BLaER1 treated with 17β-estradiol and CSF1 and Interleukin-3, amounts not matched to agents 10 nM and 100 nM (cell line): ENCODE results near the gene GAK.

Experiments used
- H3K27ac ChIP-seq, 11 experiments: shearing (Covaris generic); formaldehyde crosslinking; 2 replicates each; pipeline ENCODE4 v1.8.1; 2022
- H3K27me3 ChIP-seq, 11 experiments: shearing (Covaris generic); formaldehyde crosslinking; 2 replicates each; pipeline ENCODE4 v1.8.1; 2022
- H3K36me3 ChIP-seq, 11 experiments: shearing (Covaris generic); formaldehyde crosslinking; 2 replicates each; pipeline ENCODE4 v1.8.1; 2022
- H3K4me1 ChIP-seq, 10 experiments: shearing (Covaris generic); formaldehyde crosslinking; 2 replicates each; pipeline ENCODE4 v1.8.1; 2022
- H3K4me2 ChIP-seq, 11 experiments: shearing (Covaris generic); formaldehyde crosslinking; 2 replicates each; pipeline ENCODE4 v1.8.1; 2022
- H3K4me3 ChIP-seq, 10 experiments: shearing (Covaris generic); formaldehyde crosslinking; 2 replicates each; pipeline ENCODE4 v1.8.1; 2022
- H3K9ac ChIP-seq, 11 experiments: shearing (Covaris generic); formaldehyde crosslinking; 2 replicates each; pipeline ENCODE4 v1.8.1; 2022
- H3K9me3 ChIP-seq, 11 experiments: shearing (Covaris generic); formaldehyde crosslinking; replicated peaks in 1 of 11; 2 replicates each; pipeline ENCODE4 v1.8.1; 2022
- H4K20me1 ChIP-seq, 11 experiments: shearing (Covaris generic); formaldehyde crosslinking; 2 replicates each; pipeline ENCODE4 v1.8.1; 2022
- Cebpa-rat ChIP-seq, 11 experiments: shearing (Covaris generic); IDR thresholded peaks; 2 replicates each; pipeline ENCODE4 v1.8.1; 2022

GAK gene

DNA sequence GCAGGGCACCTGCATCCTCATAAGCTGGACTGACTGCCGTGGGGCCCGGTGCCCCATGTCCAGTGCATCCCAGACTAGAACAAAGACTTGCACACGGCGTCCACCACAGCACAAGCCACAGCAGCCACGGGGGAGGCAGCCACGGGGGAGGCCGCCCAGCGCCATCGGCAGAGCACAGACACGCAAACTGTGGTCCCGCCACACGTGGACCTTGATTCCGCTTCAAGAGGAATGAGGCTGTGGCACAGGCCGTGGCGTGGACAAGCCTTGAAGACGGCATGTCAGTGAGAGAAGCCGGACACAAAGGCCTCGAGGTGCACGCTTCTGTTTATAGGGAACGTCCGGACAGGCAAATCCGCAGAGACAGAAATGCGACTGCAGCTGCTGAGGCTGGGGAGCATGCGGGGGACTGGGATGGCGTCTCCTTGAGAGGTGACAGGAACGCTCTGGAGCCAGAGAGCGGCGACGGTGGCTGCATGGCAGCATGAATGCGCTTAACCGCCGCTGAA, 96.1 kb downstream of the GAK start:
- peaks cover 0 to 7% (median 0%) of the 10 kb centered on the region in 11 experiments; a peak in 1 of 22 replicates for H3K27me3 ChIP-seq
- peaks cover 30 to 48% (median 39%) of the 10 kb centered on the region in 11 experiments for H3K9me3 ChIP-seq
- no peak overlapping the region for H3K27ac ChIP-seq
- no peak overlapping the region for H3K4me3 ChIP-seq
- H4K20me1 ChIP-seq: peaks cover 0 to 33% (median 0%) of the 10 kb centered on the region in 11 experiments; a peak in 6 of 22 replicates
- no peak overlapping the region for H3K4me2 ChIP-seq
- TF ChIP-seq Cebpa-rat (IDR thresholded peaks at IDR 0.05): no peak
- H3K36me3 ChIP-seq: peaks cover 0 to 14% (median 6%) of the 10 kb centered on the region in 11 experiments; a peak in 10 of 22 replicates
- no peak overlapping the region for H3K9ac ChIP-seq
- peaks cover 27 to 44% (median 41%) of the 10 kb centered on the region in 10 experiments for H3K4me1 ChIP-seq

DNA sequence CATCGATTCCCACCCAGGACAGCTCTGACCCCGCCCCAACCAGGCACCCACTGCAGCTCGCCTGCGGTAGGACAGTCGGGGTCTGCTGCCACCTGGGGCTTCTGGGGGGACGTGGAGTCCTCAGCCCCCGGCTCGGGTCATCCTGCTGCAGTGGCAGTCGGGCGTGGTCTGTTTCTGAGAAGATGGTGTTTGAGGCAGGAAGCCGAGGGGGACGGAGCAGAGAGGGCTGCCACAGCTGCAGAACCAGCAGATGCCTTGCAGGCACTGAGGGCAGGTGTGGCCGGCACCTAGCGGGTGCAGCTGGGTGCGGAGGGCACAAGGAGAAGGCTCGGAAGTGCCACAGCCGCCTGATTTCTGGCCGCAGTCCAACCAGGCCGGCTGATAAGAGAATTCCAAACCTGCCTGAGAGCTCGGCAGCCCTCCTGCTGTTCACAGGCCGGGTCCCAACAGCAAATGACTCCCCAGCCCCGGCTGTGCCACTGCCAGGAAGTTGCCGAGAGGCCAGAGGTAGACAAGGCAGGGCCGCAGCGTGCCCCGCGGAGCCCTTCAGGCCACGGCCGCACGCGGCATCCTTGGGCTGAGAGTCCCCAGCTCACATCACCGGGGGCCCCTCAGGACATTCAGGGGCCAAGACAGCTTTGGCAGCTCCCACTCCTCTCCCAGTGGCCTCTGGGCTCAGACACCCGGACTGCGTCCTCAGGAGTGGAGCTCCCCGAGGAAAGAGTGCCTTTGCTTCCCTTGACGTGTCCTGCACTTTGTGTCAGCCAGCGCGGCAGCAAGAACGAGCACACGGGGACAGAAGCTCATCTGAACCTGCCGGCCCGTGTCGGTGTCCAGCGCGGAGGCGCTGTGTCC, 96.7 kb downstream of the GAK start:
- Histone ChIP-seq H3K27ac (peak overlapping the region in 1 of 11 experiments; percentile 13; a peak in 1 of 22 replicates), H4K20me1 (peaks cover 0 to 33% (median 0%) of the 10 kb centered on the region in 11 experiments; a peak in 6 of 22 replicates), H3K4me3 (no peak overlapping the region), H3K27me3 (peaks cover 0 to 14% (median under 1%) of the 10 kb centered on the region in 11 experiments; a peak in 10 of 22 replicates), H3K9me3 (peaks cover 30 to 48% (median 39%) of the 10 kb centered on the region in 11 experiments), H3K4me1 (peaks cover 33 to 51% (median 47%) of the 10 kb centered on the region in 10 experiments), H3K36me3 (peaks cover 0 to 14% (median 6%) of the 10 kb centered on the region in 11 experiments; a peak in 10 of 22 replicates), H3K9ac (no peak overlapping the region), H3K4me2 (peak overlapping the region in 10 of 11 experiments; percentile 53 to 88 (median 82); a peak in 16 of 22 replicates)
- no peak for TF ChIP-seq Cebpa-rat (IDR thresholded peaks at IDR 0.05)

DNA sequence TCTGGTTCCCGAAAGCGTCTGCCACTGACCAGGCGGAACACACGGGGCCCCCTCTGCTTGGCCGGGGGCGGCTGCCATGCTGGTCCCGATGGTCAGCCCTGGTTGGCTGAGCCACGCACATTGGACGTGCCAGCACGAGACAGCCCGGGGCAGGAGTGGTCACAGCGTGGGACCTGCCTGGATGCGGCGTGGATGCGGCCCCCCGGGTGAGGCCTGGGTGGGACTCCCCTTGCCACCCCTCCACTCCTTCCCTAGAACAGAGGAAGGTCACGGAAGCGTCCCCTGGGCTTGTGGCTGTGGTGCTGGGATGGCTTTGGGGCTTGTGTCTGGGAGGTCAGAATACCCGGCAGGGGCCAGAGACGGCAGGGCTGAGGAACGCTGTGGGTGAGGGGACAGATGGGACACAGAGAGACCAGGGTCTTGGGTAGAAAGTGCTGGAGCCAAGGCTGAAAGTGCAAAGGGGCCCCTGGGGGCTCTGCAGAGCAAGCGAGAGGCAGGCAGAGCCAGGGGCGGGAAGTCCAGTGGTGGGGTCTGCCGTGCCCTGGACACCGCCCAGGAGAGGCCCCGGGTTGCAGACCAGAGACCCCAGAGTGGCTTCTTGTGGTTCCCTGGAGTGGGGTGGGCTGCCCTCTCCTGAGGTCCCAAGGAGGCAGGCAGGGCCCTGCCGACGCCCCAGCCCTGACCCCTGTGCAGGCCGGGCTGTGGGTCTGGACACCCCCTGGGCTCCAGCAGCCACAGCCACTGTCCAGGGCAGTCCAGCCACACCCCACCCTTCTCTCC, 97.6 kb downstream of the GAK start:
- H3K9ac ChIP-seq: peak overlapping the region in 1 of 11 experiments; percentile 15; a peak in 1 of 22 replicates
- H3K4me1 ChIP-seq: peaks cover 41 to 59% (median 56%) of the 10 kb centered on the region in 10 experiments
- H3K4me3 ChIP-seq: no peak overlapping the region
- H4K20me1 ChIP-seq: peaks cover 0 to 39% (median 0%) of the 10 kb centered on the region in 11 experiments; a peak in 7 of 22 replicates
- peaks cover 29 to 47% (median 38%) of the 10 kb centered on the region in 11 experiments for H3K9me3 ChIP-seq
- H3K4me2 ChIP-seq: peak overlapping the region; percentile 23 to 88 (median 81); a peak in 19 of 22 replicates
- no peak for TF ChIP-seq Cebpa-rat (IDR thresholded peaks at IDR 0.05)
- peak overlapping the region in 1 of 11 experiments; percentile 44; a peak in 1 of 22 replicates for H3K27ac ChIP-seq
- peaks cover 0 to 22% (median 9%) of the 10 kb centered on the region in 11 experiments; a peak in 17 of 22 replicates for H3K27me3 ChIP-seq
- H3K36me3 ChIP-seq: peaks cover 0 to 14% (median 6%) of the 10 kb centered on the region in 11 experiments; a peak in 10 of 22 replicates

DNA sequence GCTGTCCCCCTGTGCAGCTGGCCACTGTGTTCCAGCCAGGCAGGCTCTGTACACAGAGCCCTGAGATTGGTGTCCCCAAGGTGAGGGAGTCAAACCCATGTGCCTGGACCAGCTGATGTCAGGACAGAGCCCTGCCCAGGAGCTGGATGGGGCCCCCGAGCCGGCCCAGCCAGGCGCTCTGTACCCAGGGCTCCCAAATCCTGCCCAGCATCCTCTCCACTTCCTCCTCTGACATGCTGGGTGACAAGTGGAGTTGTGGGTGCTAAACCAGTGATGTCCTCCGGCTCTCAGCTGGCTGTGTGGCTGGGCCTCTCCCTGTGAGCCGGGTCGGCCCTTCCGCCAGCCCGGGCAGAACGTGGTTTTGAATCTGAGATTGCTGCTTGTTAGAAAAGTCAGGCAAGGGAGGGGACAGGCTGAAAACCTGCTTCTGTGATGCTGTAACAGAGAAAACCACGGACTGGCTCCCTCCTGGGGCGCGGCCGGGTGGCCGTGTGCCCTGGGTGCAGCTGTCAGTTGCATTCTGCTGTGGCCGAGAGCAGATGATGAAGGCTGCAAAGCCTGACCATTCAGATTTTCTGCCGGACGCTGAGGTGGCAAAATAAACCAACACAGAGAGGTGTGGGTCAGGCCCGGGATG, 98.3 kb downstream of the GAK start:
- H4K20me1 ChIP-seq: peaks cover 0 to 46% (median 4%) of the 10 kb centered on the region in 11 experiments; a peak in 10 of 22 replicates
- TF ChIP-seq Cebpa-rat (IDR thresholded peaks at IDR 0.05): no peak
- peak overlapping the region in 1 of 11 experiments; percentile 15; a peak in 1 of 22 replicates for H3K9ac ChIP-seq
- H3K36me3 ChIP-seq: peaks cover 0 to 14% (median 6%) of the 10 kb centered on the region in 11 experiments; a peak in 9 of 22 replicates
- peaks cover 5 to 29% (median 16%) of the 10 kb centered on the region in 11 experiments for H3K27me3 ChIP-seq
- H3K9me3 ChIP-seq: peaks cover 23 to 40% (median 31%) of the 10 kb centered on the region in 11 experiments
- no peak overlapping the region for H3K4me3 ChIP-seq
- H3K27ac ChIP-seq: peak overlapping the region in 6 of 11 experiments; percentile 23 to 62 (median 42); a peak in 9 of 22 replicates
- H3K4me2 ChIP-seq: peak overlapping the region; percentile 23 to 88 (median 81); a peak in 20 of 22 replicates
- peaks cover 45 to 65% (median 61%) of the 10 kb centered on the region in 10 experiments for H3K4me1 ChIP-seq

DNA sequence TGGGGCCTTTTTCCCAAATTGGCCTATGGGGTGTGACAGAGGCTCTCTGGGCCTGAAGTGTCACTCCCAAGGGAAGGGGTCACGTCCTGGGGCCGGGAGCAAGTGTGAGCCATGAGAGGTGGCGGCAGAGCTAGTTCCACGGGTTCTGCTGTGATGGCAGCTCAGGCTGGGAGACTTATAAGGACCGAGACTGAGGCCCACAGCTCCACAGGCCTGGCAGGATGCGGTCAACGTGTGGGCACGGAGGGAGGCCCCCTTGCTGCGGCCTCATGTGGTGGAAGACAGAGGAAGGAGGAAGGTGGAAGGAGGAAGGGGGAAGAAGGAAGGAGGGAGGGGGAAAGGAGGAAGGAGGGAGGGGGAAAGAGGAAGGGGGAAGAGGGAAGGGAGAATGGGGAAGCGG, 99.0 kb downstream of the GAK start:
- peaks cover 12 to 36% (median 23%) of the 10 kb centered on the region in 11 experiments for H3K27me3 ChIP-seq
- peaks cover 45 to 66% (median 61%) of the 10 kb centered on the region in 10 experiments for H3K4me1 ChIP-seq
- peaks cover 17 to 33% (median 25%) of the 10 kb centered on the region in 11 experiments for H3K9me3 ChIP-seq
- H3K36me3 ChIP-seq: peaks cover 0 to 11% (median 5%) of the 10 kb centered on the region in 11 experiments; a peak in 8 of 22 replicates
- peak overlapping the region in 10 of 11 experiments; percentile 23 to 68 (median 52); a peak in 16 of 22 replicates for H3K27ac ChIP-seq
- H3K4me3 ChIP-seq: no peak overlapping the region
- H3K9ac ChIP-seq: peak overlapping the region in 7 of 11 experiments; percentile 7 to 57 (median 42); a peak in 9 of 22 replicates
- no peak for TF ChIP-seq Cebpa-rat (IDR thresholded peaks at IDR 0.05)
- peak overlapping the region; percentile 53 to 88 (median 83) for H3K4me2 ChIP-seq
- H4K20me1 ChIP-seq: peaks cover 0 to 53% (median 6%) of the 10 kb centered on the region in 11 experiments; a peak in 10 of 22 replicates

DNA sequence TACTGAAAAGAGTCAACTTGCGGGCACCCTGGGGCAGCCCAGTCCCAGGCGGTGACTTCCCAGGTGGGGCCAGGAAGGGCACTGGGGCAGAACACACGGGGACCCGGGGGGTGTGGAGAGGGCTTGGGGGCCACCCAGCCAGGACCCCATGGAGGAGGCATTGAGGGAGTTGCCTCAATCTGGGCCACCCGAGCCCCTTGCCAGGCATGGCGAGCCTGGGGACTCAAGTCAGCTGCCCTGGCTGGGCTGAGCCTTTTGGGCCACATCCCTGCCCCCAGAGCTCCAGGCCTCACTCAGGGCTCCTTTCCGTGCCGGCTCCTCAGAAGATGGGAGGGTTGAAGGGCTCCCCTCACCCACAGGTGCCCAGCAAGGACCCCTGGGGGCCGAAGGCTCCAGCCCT, 99.6 kb downstream of the GAK start:
- Histone ChIP-seq H3K9me3 (peaks cover 10 to 27% (median 19%) of the 10 kb centered on the region in 11 experiments), H3K27ac (peak overlapping the region in 9 of 11 experiments; percentile 23 to 68 (median 55); a peak in 16 of 22 replicates), H3K36me3 (peaks cover 0 to 5% (median 0%) of the 10 kb centered on the region in 11 experiments; a peak in 4 of 22 replicates), H3K9ac (peak overlapping the region in 7 of 11 experiments; percentile 7 to 57 (median 42); a peak in 10 of 22 replicates), H3K4me2 (peak overlapping the region; percentile 53 to 88 (median 83)), H3K4me3 (0 out of 20 replicates have a peak overlapping the region, but pooled peaks of 1 of the 10 experiments have one; percentile 7), H4K20me1 (peaks cover 0 to 59% (median 6%) of the 10 kb centered on the region in 11 experiments; a peak in 14 of 22 replicates), H3K4me1 (peaks cover 45 to 66% (median 61%) of the 10 kb centered on the region in 10 experiments), H3K27me3 (peaks cover 18 to 42% (median 29%) of the 10 kb centered on the region in 11 experiments)
- no peak for TF ChIP-seq Cebpa-rat (IDR thresholded peaks at IDR 0.05)

DNA sequence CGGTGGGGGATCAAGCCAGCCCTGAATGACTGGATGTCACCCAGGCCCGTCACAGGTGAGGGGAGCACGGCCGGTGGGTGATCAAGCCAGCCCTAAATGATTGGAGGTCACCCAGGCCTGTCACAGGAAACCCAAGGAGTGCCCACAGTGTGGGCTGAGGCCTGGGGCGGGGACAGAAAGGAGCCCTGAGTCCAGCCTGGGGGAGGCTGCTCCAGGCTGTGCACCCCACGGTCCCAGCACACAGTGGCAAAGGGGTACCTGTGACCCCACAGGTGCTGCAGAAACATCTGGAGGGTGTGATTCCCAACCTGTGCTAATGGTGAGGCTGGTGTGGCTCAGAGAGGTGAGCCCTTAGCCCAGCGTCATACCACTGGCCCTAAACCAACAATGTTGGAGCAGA, 100.0 kb downstream of the GAK start:
- Histone ChIP-seq H3K4me1 (peaks cover 45 to 66% (median 61%) of the 10 kb centered on the region in 10 experiments), H3K27me3 (peaks cover 23 to 46% (median 34%) of the 10 kb centered on the region in 11 experiments), H3K27ac (peak overlapping the region in 4 of 11 experiments; percentile 55 to 68 (median 62); a peak in 4 of 22 replicates), H3K4me3 (no peak overlapping the region), H3K9ac (no peak overlapping the region), H3K36me3 (peaks cover 0 to under 1% (median 0%) of the 10 kb centered on the region in 11 experiments; a peak in 3 of 22 replicates), H3K9me3 (peaks cover 6 to 22% (median 15%) of the 10 kb centered on the region in 11 experiments; a peak in 19 of 22 replicates), H4K20me1 (peaks cover 0 to 63% (median 8%) of the 10 kb centered on the region in 11 experiments; a peak in 14 of 22 replicates), H3K4me2 (peak overlapping the region; percentile 53 to 88 (median 83); a peak in 20 of 22 replicates)
- TF ChIP-seq Cebpa-rat (IDR thresholded peaks at IDR 0.05): no peak
